GM10847 (cell line): ENCODE measurements around the gene KDSR.

Experiments
- POLR2A ChIP-seq: IDR thresholded peaks from 2 replicates; pipeline ENCODE4 v1.6.1; 2011; ENCODE audit not compliant: insufficient read length; ENCODE audit errors: extremely low read depth

KDSR gene

DNA sequence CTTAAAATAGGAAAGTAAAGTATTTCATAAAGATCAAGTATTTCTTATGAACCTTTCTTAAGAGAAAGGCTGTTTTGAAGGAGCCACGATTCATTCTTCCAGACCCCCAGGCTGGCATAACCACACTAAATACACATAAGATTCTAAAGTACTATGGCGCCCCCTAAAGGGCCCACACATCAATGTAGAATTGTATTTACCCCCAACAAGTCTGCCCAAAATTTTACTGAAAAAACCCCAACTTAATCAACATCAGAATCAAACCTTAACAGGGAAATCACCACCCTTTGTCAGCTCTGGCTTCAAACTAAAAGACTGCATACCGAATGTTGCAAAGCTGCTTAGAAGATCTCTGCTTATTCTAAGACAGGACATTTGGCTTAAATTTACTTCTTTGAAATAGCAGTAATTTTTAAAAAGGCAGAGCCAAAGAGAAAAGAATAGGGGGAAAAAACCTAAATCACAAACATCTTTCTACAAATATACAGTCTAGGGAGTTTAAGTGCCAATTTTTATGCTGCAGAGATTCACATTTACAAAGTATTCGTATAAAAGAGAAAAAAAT is 27.0 kb downstream of the KDSR start:
- no peak for TF ChIP-seq POLR2A

DNA sequence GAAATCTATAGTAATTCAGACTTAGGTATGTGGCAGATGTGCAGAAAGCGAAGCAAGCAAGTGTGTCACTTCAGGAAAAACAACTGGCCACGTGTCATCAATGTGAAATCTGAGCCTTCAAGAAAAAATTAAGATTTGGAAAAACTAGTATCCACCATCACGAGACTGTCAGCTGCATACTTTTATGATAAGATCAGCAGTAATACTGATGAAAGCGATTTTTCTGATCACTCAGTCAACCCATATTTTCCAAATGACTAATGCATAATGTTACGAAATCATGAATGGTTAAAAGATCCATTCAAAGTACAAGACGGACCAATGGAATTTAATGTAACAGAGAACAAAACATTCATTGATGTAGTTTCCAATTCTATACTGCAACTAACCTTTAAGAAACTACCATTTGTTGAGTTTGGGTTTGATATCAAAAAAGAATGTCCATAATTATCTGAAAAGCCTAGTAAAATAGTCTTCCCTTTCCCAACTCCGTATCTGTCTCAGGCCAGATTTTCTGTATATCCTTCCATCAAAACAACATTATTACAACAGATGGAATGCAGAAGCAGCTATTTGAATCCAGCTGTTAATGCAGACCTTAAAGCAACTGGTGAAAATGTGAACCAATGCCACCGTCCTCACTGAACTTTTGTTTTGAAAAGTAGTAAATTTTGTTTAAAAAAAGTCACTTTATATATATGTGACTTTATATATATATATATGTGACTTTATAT is 30.5 kb downstream of the KDSR start:
- no peak for TF ChIP-seq POLR2A

DNA sequence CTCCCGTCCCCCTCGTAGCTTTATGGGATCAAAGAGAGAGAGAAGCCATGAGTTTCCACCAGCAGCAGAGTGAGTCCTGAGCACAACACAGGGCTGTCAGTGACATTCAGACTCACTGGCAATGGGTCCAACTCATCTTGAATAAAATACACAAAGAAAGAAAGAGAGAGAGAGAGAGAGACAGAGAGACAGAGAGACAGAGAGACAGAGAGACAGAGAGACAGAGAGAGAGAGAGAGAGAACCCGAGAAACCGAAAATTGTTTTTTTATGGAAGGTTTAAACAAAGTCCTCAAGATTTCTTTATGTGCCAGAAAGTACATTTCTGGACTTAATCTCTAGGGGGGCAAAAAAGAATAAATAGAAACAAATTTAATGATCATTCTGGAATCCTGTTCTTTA is 35.9 kb downstream of the KDSR start:
- TF ChIP-seq POLR2A, result no peak

- TF ChIP-seq POLR2A, result no peak
These were observed 37.4 kb downstream of the KDSR start for GRCh38 chr18:63329431-63330145.

DNA sequence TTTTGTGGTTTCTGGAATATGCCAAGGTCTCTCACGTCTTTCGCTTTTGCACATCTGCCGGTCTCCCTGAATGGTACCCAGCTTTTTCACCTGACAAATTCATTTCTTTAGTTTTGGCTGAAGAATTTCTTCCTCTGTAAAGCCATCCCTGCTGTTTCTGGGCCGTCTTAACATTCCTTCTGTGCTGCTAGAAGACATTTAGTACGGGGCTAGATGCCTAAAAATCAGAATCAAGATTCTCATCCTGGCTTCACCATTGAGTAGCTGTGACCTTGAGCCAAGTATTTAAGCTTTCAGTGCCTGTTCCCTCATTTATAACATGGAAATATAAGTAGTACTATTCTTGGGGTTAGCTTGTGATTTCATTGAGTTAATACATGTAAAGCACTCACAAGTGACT is 41.0 kb downstream of the KDSR start:
- no peak for TF ChIP-seq POLR2A

GRCh38 chr18:63325086-63325686 is 41.8 kb downstream of the KDSR start:
- no peak for TF ChIP-seq POLR2A

DNA sequence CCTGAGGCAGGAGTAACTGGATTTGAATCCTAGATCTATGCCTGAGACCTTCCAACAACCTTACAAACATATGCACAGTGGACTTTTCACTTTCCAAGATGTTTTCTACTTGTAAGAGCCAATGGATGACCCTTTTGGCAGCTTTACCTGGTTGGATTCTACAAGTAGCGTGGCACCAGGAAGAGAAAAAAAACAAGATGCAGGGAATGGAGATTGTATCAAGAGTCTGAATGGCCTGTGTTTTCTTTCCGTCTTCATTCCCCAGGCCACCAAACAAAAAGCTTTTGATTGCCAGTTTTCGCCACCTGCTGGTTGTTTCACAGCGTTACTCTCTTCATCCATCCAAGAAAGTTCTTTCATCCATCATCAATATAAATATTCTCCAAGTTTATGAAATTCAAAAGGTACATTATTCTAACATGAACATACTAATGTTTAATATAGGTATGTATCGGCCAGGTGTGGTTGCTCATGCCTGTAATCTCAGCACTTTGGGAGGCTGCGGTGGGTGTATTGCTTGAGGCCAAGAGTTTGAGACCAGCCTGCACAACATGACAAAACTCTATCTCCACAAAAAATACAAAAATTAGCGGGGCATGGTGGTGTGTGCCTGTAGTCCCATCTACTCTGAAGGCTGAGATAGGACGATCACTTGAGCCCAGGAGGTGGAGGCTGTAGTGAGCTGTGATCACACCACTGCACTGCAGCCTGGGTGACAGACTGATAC is 43.9 kb downstream of the KDSR start:
- no peak for TF ChIP-seq POLR2A

GRCh38 chr18:63322206-63322605 is 44.8 kb downstream of the KDSR start:
- no peak for TF ChIP-seq POLR2A

GRCh38 chr18:63321291-63321690 is 45.7 kb downstream of the KDSR start:
- no peak for TF ChIP-seq POLR2A

- no peak for TF ChIP-seq POLR2A
These were observed 46.1 kb downstream of the KDSR start for GRCh38 chr18:63320975-63321265.

GRCh38 chr18:63320123-63320974 is 46.7 kb downstream of the KDSR start:
- TF ChIP-seq POLR2A, result peak; percentile 30

DNA sequence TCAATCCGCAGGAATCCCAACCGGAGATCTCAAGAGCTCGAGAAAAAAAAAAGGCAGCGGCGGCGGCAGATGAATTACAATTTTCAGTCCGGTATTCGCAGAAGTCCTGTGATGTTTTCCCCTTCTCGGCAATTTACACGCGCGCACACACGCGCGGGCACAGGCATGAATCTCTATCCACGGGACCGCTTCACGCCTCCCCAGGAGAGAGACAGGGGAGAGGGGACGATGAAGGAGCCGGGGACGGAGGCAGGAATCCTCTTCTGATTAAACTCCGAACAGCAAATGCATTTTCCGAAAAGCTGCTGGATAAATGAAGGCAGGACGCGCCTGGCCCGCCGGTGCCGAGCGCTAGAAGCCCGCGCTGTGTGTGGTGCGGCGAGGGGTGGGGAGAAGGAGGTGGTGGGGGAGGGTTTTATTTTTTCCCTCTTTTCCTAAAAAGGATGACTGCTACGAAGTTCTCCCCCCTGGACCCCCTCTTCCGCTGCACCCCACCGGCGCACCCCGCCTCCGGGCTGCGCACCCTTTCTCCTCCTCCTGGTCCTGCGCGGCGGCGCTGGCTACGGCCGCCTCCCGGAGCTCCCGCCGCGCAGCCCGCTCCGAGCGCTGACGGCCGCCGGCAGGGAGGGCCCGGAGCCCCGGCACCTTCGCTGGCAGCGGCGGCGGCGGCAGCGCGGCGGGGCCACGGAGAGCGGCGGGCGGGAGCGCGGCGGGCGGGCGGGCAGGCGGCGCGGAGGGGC is 47.5 kb downstream of the KDSR start, which contains the start of gene BCL2:
BCL2 (minus strand) TSS at position 387 of the 740 bp plus-strand sequence.
- TF ChIP-seq POLR2A, result no peak

DNA sequence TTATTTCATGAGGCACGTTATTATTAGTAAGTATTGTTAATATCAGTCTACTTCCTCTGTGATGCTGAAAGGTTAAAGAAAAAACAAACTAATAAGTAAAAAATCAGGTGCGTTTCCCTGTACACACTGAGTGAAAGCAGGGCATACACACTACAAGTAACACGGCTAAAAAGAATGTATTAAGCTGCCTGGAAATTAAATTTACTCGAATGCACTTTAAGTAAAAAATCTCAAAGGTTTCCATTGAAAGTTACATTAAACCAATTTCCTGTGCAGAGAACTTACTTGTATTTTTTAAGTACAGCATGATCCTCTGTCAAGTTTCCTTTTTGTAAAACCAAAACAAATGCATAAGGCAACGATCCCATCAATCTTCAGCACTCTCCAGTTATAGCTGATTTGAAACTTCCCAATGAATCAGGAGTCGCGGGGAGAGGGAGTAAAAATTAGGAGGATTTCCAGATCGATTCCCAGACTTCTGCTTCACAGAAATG is 48.1 kb downstream of the KDSR start:
- no peak for TF ChIP-seq POLR2A
